GM12873 (cell line): Measurements from ENCODE around the gene WNT9A.

Experiments used
- TF ChIP-seq, protein P1 (sequence below): IDR thresholded peaks from 2 replicates; pipeline ENCODE4 v1.5.1; 2012; ENCODE audit warnings: low read depth, mild to moderate bottlenecking, moderate library complexity, low read length, control low read depth; ENCODE audit not compliant: insufficient read depth; ENCODE audit errors: missing control alignments

WNT9A gene

DNA sequence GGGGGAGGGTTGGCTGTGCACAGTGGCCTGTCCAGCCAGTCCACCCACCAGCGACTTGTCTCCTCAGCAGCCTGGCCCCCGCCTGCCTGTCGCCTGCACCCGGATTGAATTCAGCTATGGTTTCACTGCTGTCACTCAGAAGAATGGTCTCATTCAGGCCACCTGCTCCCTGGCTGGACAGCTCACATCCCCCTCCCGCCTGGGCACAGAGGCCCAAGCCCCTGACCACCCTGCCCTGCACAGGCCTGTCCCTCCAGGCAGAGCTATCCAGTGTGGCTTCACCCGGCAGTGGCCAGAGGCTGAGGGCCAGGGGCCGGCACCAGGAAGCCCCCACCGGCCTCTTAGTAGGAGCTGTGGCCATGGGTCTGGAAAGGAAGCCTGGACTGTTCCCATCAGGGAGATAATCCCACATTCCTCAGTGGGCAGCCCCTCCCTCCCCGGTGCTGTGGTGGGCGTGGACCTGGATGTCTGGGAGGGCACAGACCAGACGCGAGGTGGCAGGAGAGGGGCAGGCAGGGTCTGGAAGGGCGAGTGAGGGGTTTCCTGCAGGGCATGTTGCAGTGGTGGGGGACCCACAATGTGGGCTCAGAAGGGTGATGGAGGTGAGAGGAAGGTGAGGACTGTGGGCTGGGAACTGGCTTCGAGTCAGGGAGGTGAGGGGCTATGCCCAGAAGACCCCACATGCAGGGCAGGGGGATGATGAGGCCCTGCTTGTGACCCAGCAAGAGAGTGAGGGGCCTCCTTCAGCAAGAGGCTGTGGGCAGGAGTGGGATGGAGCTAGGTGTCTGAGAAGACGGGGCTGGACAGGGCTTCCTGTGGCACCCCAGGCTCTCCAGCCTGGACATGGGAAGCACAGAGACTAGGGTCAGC is 30.4 kb downstream of the WNT9A start:
- TF ChIP-seq, protein P1, sequence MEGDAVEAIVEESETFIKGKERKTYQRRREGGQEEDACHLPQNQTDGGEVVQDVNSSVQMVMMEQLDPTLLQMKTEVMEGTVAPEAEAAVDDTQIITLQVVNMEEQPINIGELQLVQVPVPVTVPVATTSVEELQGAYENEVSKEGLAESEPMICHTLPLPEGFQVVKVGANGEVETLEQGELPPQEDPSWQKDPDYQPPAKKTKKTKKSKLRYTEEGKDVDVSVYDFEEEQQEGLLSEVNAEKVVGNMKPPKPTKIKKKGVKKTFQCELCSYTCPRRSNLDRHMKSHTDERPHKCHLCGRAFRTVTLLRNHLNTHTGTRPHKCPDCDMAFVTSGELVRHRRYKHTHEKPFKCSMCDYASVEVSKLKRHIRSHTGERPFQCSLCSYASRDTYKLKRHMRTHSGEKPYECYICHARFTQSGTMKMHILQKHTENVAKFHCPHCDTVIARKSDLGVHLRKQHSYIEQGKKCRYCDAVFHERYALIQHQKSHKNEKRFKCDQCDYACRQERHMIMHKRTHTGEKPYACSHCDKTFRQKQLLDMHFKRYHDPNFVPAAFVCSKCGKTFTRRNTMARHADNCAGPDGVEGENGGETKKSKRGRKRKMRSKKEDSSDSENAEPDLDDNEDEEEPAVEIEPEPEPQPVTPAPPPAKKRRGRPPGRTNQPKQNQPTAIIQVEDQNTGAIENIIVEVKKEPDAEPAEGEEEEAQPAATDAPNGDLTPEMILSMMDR = no peak

DNA sequence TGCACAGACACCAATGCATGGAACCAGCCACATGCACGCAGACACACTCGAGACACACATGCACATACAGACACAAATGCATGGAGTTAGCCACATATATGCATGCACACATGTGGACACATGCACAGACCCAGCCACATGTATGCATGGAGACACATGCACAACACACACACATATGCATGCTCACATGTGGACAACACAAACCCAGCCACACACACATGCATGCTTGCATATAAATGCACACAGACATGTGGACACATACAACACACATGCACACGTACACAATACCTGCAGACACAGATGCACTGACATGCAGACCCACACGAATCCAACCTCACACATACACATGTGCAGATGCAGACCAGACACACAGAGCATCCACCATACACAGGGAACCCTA is 31.1 kb downstream of the WNT9A start:
- TF ChIP-seq, protein P1 = no peak

DNA sequence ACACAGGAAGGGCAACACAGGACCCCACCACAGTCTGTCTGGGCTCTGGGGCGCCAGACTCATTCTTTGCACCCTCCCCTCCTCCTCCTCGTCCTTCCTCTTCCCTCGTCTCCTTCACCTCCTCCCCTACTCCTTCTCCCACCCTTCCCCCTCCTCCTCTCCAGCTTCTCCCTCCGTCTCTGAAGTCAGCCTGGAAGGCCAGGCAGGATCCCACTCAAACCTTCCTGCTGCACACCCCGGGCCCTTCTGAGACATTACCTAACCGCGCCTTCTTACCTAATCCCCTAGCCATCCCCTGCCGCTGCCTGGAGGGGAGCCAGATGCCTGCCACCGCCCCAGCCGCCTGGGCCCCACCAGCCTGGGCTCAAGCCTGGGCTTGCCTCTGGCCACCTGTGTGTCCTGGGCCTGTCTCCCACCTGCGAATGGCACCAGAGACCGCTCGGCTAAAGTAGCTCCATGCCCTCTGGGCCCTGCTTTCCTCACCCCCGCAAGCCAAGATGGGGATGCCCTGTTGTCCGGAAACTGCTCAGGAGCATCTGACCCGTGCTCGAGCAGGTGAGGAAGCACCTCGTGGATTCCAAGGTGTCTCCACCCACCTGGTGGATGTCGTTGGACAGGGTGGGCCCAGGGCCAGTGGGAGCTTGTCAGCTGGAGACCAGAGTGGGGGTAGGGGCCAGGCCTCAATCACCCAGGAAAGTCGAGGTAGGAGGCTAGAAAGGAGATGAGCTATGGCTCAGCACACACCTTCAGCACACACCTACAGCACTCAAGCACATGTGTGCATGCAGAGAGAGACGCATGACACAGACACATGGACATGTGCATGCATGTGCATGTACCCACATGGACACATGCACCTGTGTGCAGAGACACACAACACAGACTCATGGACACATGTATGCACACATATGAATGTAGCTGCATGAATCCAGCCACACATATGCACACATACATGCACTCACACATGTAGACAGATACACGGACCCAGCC is 31.9 kb downstream of the WNT9A start:
- TF ChIP-seq, protein P1 = no peak

DNA sequence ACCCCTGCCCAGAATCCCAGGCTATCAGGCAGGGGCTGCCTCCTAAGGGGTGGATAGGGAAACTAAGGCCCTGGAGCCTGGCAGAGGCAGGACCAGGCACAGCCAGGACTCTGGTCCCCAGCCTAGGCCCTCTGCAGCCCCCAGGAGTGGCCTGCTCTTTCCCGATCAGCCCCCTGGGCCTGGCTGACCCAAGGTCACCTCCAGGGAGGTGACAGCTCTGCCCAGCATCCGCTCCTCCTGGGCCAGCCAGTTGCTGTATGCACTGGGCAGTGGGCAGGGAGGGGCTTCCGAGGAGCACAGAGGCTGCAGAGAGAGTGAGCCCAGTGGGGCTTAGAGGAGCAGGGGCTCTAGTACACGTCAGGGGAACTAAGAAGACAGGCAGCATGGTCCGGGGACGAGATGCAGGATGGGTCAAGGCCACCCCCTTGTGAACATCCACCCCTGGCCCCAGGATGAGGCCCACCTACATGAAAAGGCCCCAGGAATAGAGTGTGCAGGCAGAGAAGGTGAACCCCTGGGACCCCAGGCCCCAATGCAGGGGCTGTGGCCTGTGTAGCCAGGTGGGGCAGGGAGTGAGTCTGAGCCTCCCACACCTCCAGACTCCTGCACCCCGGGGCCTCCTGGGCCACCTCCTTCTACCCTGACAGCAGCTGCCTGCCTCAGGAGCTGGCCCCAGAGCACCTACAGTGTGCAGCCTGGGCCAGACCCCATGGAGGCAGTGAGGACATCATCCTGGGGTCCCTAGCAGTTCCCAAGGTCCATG is 32.8 kb downstream of the WNT9A start:
- TF ChIP-seq, protein P1 = no peak

DNA sequence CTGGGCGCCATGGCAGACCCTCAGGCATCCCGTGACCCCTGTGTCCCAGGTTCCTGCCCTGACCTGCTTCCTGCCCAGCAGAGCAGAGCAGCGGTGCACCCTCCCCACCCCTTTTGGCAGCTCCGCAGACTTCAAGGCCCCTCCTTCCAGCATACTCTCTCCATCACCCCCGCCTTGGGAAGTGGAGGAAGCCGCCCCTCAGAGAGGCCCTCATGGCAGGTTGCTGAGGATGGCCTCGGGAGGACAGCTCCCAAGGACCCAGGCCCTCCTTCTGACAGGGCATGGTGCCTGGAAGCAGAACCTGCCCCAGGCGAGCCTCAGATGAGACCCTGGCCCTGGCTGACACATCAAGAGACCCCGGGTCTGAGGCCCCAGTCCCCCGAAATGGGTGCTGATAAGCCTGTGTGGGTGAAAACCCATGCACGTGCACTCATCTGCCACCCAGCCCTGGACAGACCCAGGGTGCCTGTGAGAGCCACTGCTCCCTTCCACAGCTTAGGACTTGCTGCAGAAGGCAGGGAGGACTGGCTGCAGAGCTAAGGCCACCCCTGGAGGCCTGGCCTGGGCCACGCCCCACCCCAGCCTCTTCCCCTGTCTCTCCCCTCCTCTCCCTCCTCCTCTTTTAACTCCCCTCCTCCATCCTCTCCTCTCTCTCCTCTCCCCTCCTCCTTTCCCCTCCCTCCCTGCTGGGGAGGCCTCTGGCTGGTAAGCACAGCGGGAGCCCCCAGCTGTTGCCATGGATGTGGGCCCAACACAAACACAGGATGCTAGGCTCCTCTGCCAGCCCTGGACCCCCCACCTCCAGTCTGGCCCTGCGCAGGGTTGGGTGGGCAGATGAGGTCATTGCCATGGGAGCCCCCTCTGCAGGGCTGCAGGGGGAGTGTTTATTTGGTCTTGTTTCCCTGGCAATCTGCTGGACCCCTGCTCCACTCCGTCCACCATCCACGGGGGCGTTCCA is 33.7 kb downstream of the WNT9A start:
- TF ChIP-seq, protein P1 = no peak

DNA sequence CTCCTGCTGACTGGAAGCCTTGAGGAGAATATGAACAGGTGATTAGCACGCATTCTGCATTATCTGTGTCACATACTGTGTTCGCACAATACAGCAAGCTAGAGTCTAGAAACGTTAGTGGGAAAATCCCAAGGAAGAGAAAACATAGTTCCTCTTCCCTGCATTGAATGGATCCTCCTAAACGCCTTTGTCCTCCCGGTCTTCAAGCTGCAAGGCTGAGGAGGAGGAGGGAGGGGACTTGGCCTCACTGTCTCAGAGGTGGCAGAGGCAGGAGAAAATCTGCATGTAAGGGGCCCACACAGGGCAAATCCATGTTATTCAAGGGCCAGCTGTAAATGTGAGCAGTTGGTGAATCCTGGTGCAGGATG is 34.4 kb downstream of the WNT9A start:
- TF ChIP-seq, protein P1 = no peak
